ENCODE measurements around the gene STARD7.

- no peak for TF ChIP-seq EZH2 (IDR thresholded peaks at IDR 0.05)
- no peak for TF ChIP-seq POLR2AphosphoS5 (IDR thresholded peaks at IDR 0.05; ENCODE audit: borderline replicate concordance, low read depth, low read length)
Observed at GRCh38 chr2:96247896-96248295, 39.3 kb upstream of the STARD7 start.

Data from SK-N-MC (cell line).